Measurements from ENCODE around the gene ABTB2.

GRCh38 chr11:34146866-34147265, 210.9 kb downstream of the ABTB2 start:
- no peak for TF ChIP-seq CTCF (conservative IDR thresholded peaks at IDR 0.05; ENCODE audit: low read depth, low read length)
- TF ChIP-seq EZH2 (IDR thresholded peaks at IDR 0.05; ENCODE audit: borderline replicate concordance, low read depth, low read length, poor library complexity, severe bottlenecking), result no peak

Measured in A673 (cell line).